Neural progenitor cell (in vitro differentiated cells): ENCODE data around the gene TLE3. TPM values are rescaled to one million over a fixed set of nuclear protein-coding genes. Genes with fewer than 3 reads are reported as not detected.

Experiments
- DNase-seq: peaks from one replicate; pipeline ENCODE4 v3.0.0-alpha.2; 2016; ENCODE audit warnings: low spot score
- H2AFZ ChIP-seq: fragments of 200-600 bp; sonication (generic); replicated peaks from 2 replicates; pipeline ENCODE4 v1.6.1; 2016; ENCODE audit warnings: antibody characterized with exemption
- H3F3A ChIP-seq: fragments of 200-600 bp; sonication (generic); 2 replicates; pipeline ENCODE4 v1.6.1; 2016; ENCODE audit warnings: antibody characterized with exemption, low read depth
- H3K27ac ChIP-seq: fragments of 200-600 bp; sonication (generic); 2 replicates; pipeline ENCODE4 v1.5.1; 2016; ENCODE audit warnings: mild to moderate bottlenecking
- H3K27me3 ChIP-seq: fragments of 200-600 bp; sonication (generic); 2 replicates; pipeline ENCODE4 v1.6.1; 2016; ENCODE audit warnings: mild to moderate bottlenecking, moderate library complexity
- H3K36me3 ChIP-seq: fragments of 200-600 bp; sonication (generic); 2 replicates; pipeline ENCODE4 v1.5.1; 2016
- H3K4me1 ChIP-seq: fragments of 200-600 bp; sonication (generic); 2 replicates; pipeline ENCODE4 v1.6.1; 2016; ENCODE audit warnings: mixed run types
- H3K4me2 ChIP-seq: fragments of 200-600 bp; sonication (generic); 2 replicates; pipeline ENCODE4 v1.6.1; 2016
- H3K4me3 ChIP-seq: fragments of 200-600 bp; sonication (generic); 2 replicates; pipeline ENCODE4 v1.5.1; 2016
- H3K79me2 ChIP-seq: fragments of 200-600 bp; sonication (generic); 2 replicates; pipeline ENCODE4 v1.6.1; 2016; ENCODE audit warnings: low read depth
- H3K9ac ChIP-seq: fragments of 200-600 bp; sonication (generic); 2 replicates; pipeline ENCODE4 v1.6.1; 2016
- H3K9me3 ChIP-seq: fragments of 200-600 bp; sonication (generic); 2 replicates; pipeline ENCODE4 v1.5.1; 2016; ENCODE audit warnings: low read depth
- H4K20me1 ChIP-seq: fragments of 200-600 bp; sonication (generic); 2 replicates; pipeline ENCODE4 v1.6.1; 2016; ENCODE audit warnings: low read depth
- H3K27ac Mint-ChIP-seq: 3 replicates; pipeline ENCODE4 v1.8.0; 2021; ENCODE audit warnings: mixed read lengths
- H3K27me3 Mint-ChIP-seq: 2 replicates; pipeline ENCODE4 v1.8.0; 2022; ENCODE audit warnings: low read depth, mild to moderate bottlenecking, inconsistent platforms, moderate library complexity, mixed read lengths; ENCODE audit not compliant: insufficient read depth
- H3K36me3 Mint-ChIP-seq: 3 replicates; pipeline ENCODE4 v1.8.0; 2021; ENCODE audit warnings: mixed read lengths
- H3K4me1 Mint-ChIP-seq: 3 replicates; pipeline ENCODE4 v1.8.0; 2021; ENCODE audit warnings: mixed read lengths
- H3K4me3 Mint-ChIP-seq: 3 replicates; pipeline ENCODE4 v1.8.0; 2021; ENCODE audit warnings: mild to moderate bottlenecking, moderate library complexity, mixed read lengths
- H3K9me3 Mint-ChIP-seq: 3 replicates; pipeline ENCODE4 v1.8.0; 2020; ENCODE audit warnings: mixed read lengths
- CTCF ChIP-seq: fragments of 200-600 bp; sonication (generic); IDR thresholded peaks from 2 replicates; pipeline ENCODE4 v1.5.1; 2017; ENCODE audit warnings: antibody characterized with exemption, mild to moderate bottlenecking
- EZH2 ChIP-seq: fragments of 200-600 bp; sonication (generic); IDR thresholded peaks from 2 replicates; pipeline ENCODE4 v1.6.1; 2017; ENCODE audit warnings: antibody characterized with exemption, mild to moderate bottlenecking, moderate library complexity
- EZH2phosphoT487 ChIP-seq: fragments of 200-600 bp; sonication (generic); IDR thresholded peaks from 2 replicates; pipeline ENCODE4 v1.6.1; 2017; ENCODE audit warnings: antibody characterized with exemption
- total RNA-seq: library from RNA; depleted of rRNA; stranded (reverse); fragments of >200 nt; gene quantifications from 2 replicates; pipeline ENCODE4 v1.2.3, GENCODE V29; 2015; ENCODE audit warnings: low replicate concordance

Gene TLE3
- total RNA-seq, 1 donor from 2014 or later: 22.1 TPM

- H3K27ac Mint-ChIP-seq: peak overlapping the region; percentile 80
- no peaks in the 10 kb centered on the region for H4K20me1 ChIP-seq
- no peaks in the 10 kb centered on the region for H3K9me3 ChIP-seq
- H3K4me3 ChIP-seq: no peak overlapping the region
- no peaks in the 10 kb centered on the region for H3K27me3 ChIP-seq
- H3K36me3 ChIP-seq: no peaks in the 10 kb centered on the region
- TF ChIP-seq EZH2phosphoT487 (no peak), CTCF (no peak)
- peaks cover 3% of the 10 kb centered on the region for H3K4me1 ChIP-seq
- no peak overlapping the region for H3K27ac ChIP-seq
- peaks cover 32% of the 10 kb centered on the region for H3K4me1 Mint-ChIP-seq
- H2AFZ ChIP-seq: no peak overlapping the region
- H3K9me3 Mint-ChIP-seq: peaks cover 7% of the 10 kb centered on the region
- peaks cover 28% of the 10 kb centered on the region for H3K27me3 Mint-ChIP-seq
- H3F3A ChIP-seq: no peaks in the 10 kb centered on the region
- H3K79me2 ChIP-seq: no peaks in the 10 kb centered on the region
- no peak for DNase-seq
- H3K36me3 Mint-ChIP-seq: no peaks in the 10 kb centered on the region
- H3K9ac ChIP-seq: no peak overlapping the region
- H3K4me2 ChIP-seq: no peak overlapping the region
- no peak overlapping the region for H3K4me3 Mint-ChIP-seq
Measured at GRCh38 chr15:70024521-70024920, 73.2 kb downstream of the TLE3 start.

- peak overlapping the region; percentile 80 for H3K27ac Mint-ChIP-seq
- no peak overlapping the region for H2AFZ ChIP-seq
- peaks cover 32% of the 10 kb centered on the region for H3K27me3 Mint-ChIP-seq
Measured at GRCh38 chr15:70023769-70024491, 73.8 kb downstream of the TLE3 start.

GRCh38 chr15:70023064-70023768 is 74.5 kb downstream of the TLE3 start:
- Histone ChIP-seq H3K4me3 (no peak overlapping the region), H4K20me1 (no peaks in the 10 kb centered on the region), H3F3A (no peaks in the 10 kb centered on the region), H3K36me3 (no peaks in the 10 kb centered on the region), H3K27me3 (no peaks in the 10 kb centered on the region), H3K9me3 (no peaks in the 10 kb centered on the region), H3K79me2 (no peaks in the 10 kb centered on the region), H3K4me2 (no peak overlapping the region), H2AFZ (no peak overlapping the region), H3K9ac (no peak overlapping the region), H3K4me1 (peaks cover 3% of the 10 kb centered on the region), H3K27ac (no peak overlapping the region)
- H3K27me3 Mint-ChIP-seq: peaks cover 32% of the 10 kb centered on the region
- peak overlapping the region; percentile 72 for H3K27ac Mint-ChIP-seq
- H3K4me1 Mint-ChIP-seq: peaks cover 35% of the 10 kb centered on the region
- no peaks in the 10 kb centered on the region for H3K36me3 Mint-ChIP-seq
- no peak for DNase-seq
- TF ChIP-seq CTCF (no peak), EZH2phosphoT487 (no peak), EZH2 (no peak)
- H3K9me3 Mint-ChIP-seq: peaks cover 7% of the 10 kb centered on the region
- peak overlapping the region; percentile 53 for H3K4me3 Mint-ChIP-seq

More at GRCh38 chr15:70023769-70024491, 73.8 kb downstream of the TLE3 start:
- Mint-ChIP-seq H3K36me3 (no peaks in the 10 kb centered on the region), H3K4me1 (peaks cover 35% of the 10 kb centered on the region), H3K9me3 (peaks cover 7% of the 10 kb centered on the region), H3K4me3 (no peak overlapping the region)
- H3F3A ChIP-seq: no peaks in the 10 kb centered on the region
- no peaks in the 10 kb centered on the region for H3K79me2 ChIP-seq
- H3K27ac ChIP-seq: no peak overlapping the region
- no peak overlapping the region for H3K4me3 ChIP-seq
- peaks cover 3% of the 10 kb centered on the region for H3K4me1 ChIP-seq
- no peaks in the 10 kb centered on the region for H3K27me3 ChIP-seq
- no peaks in the 10 kb centered on the region for H3K36me3 ChIP-seq
- H4K20me1 ChIP-seq: no peaks in the 10 kb centered on the region
- H3K9me3 ChIP-seq: no peaks in the 10 kb centered on the region
- no peak for DNase-seq
- no peak overlapping the region for H3K9ac ChIP-seq
- no peak overlapping the region for H3K4me2 ChIP-seq
- no peak for TF ChIP-seq EZH2phosphoT487
- TF ChIP-seq EZH2: no peak
- TF ChIP-seq CTCF: no peak
